Lower lobe of right lung (tissue), 2 donors: ENCODE data around the gene SRSF12. TPM values are rescaled to one million over a fixed set of nuclear protein-coding genes. Genes with fewer than 3 reads are reported as not detected.

Source experiments
- ATAC-seq, 2 donors: fragments of 200-7000 bp; cut with Tn5 transposase; one replicate each; pipeline ENCODE4 v1.9.1; 2020 to 2022; ENCODE audit warnings: mild to moderate bottlenecking in 2 of 2, moderate library complexity in 2 of 2
- DNase-seq: peaks from one replicate; pipeline ENCODE4 v3.0.0-alpha.2; 2020
- H3K27ac ChIP-seq: fragments of 200-600 bp; one replicate; pipeline ENCODE4 v1.8.0; 2022
- H3K27me3 ChIP-seq: fragments of 200-600 bp; one replicate; pipeline ENCODE4 v1.8.0; 2022; ENCODE audit warnings: low read depth
- H3K36me3 ChIP-seq: fragments of 200-600 bp; one replicate; pipeline ENCODE4 v1.8.0; 2022; ENCODE audit warnings: mild to moderate bottlenecking
- H3K4me1 ChIP-seq: fragments of 200-600 bp; one replicate; pipeline ENCODE4 v1.8.0; 2022
- H3K4me3 ChIP-seq: fragments of 200-600 bp; one replicate; pipeline ENCODE4 v1.8.0; 2022; ENCODE audit warnings: mild to moderate bottlenecking
- H3K9me3 ChIP-seq: fragments of 200-600 bp; one replicate; pipeline ENCODE4 v1.8.0; 2022
- CTCF ChIP-seq: fragments of 200-600 bp; IDR thresholded peaks from one replicate; pipeline ENCODE4 v1.8.0; 2022; ENCODE audit warnings: antibody characterized with exemption, mild to moderate bottlenecking
- intact Hi-C: fragments of 100-400 bp; cut with DNase I; formaldehyde crosslinking; loops from one replicate; pipeline ENCODE4 v1.11.0; 2022
- total RNA-seq: library from RNA; stranded (reverse); fragmentation: NEBNext Ultra II Directional; extraction: Animal tissue kit (Norgen Biotek cat#: 25700); gene quantifications from one replicate; pipeline ENCODE4 v1.2.1, GENCODE V29; 2021
- donor health status: DM: no; HTN: yes; CAD: no; lungs with severe emphysema.

Gene SRSF12
- total RNA-seq, 1 donor from 2014 or later: not detected

DNA sequence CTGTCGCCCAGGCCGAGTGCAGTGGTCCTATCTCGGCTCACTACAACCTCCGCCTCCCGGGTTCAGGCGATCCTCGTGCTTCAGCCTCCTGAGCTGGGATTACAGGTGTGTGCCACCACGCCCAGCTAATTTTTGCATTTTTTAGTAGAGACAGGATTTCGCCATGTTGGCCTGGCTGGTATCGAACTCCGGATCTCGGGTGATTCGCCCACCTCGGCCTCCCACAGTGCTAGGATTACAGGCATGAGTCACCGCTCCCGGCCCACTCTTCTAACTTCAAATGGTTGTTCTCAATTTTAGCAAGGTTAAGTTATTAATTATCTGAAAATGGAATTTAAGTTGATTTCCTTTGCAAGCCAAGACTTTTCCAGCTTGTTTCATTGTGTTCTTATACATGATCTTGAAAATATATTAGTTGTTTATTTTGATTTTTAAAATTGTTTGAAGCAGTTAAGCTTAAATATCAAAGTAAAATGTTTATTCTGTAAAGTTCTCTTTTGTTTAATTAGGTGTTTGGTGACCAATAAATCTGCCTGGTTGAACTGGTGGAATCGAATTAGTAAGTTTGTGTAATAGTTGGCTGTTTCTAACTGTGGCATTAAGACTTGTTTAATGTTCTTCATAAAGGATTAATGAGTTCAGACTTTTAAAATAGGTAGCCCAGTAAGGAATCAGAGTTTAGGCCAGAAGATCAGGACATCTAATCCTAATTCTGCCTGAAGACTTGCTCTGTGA is 30.3 kb upstream of the SRSF12 start:
- Histone ChIP-seq H3K9me3 (no peaks in the 10 kb centered on the region), H3K27ac (no peak overlapping the region), H3K4me1 (peaks cover 11% of the 10 kb centered on the region), H3K4me3 (no peak overlapping the region), H3K36me3 (peaks cover 4% of the 10 kb centered on the region), H3K27me3 (no peaks in the 10 kb centered on the region)
- ATAC-seq (no peak), DNase-seq (no peak)
- intact Hi-C loops: no loop called here
- TF ChIP-seq CTCF: no peak

DNA sequence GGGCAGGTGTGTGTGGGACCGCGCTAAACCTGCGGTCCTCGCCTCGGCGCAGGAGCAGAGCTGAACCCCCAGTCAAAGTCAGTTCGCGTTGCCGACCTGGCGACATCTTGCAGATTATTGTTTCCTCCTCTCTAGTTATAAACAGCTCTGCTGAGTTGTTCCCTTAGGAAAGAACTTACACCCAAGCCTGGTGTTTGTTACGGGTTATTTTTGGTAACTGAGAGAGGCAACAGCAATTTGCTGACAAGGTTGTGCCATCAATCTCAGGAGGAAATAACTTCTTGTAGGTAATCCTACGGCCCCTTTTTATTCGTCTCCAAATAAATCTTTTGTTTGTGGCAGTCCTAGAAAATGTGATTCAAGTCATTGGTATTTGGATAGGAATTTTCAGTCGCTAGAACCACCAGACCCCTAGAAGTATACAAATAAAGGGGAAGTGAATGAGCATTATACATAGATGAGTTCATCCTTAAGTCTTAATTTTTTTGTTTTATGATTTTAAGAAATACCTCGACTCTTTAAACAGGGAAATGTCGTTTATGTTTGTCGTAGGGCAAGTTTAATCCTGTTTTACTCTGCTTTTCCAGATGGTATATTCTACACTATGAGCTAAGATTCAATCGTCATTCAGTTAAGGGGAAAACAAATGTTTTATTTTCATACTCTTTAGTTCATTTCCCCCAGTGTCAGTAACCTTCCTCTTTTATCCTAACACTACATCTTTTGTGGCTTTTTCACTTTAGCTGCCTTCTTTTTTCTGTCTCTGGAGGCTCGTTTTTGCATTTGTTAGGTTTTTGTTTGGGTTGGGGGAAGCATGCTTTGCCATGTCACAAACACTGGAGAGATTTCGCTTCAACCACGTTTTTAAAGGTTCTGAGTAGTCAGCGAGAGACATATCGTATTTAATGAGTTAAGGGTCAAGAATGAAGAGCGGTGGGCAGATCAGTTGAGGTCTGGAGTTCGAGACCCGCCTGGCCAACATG is 29.1 kb upstream of the SRSF12 start:
- Histone ChIP-seq H3K4me1 (peaks cover 11% of the 10 kb centered on the region), H3K36me3 (peaks cover 4% of the 10 kb centered on the region), H3K4me3 (peak overlapping the region; percentile 90), H3K27me3 (no peaks in the 10 kb centered on the region), H3K27ac (peak overlapping the region; percentile 82), H3K9me3 (no peaks in the 10 kb centered on the region)
- ATAC-seq: peak; percentile 11 to 78
- no peak for TF ChIP-seq CTCF
- intact Hi-C loops: no loop called here
- no peak for DNase-seq

DNA sequence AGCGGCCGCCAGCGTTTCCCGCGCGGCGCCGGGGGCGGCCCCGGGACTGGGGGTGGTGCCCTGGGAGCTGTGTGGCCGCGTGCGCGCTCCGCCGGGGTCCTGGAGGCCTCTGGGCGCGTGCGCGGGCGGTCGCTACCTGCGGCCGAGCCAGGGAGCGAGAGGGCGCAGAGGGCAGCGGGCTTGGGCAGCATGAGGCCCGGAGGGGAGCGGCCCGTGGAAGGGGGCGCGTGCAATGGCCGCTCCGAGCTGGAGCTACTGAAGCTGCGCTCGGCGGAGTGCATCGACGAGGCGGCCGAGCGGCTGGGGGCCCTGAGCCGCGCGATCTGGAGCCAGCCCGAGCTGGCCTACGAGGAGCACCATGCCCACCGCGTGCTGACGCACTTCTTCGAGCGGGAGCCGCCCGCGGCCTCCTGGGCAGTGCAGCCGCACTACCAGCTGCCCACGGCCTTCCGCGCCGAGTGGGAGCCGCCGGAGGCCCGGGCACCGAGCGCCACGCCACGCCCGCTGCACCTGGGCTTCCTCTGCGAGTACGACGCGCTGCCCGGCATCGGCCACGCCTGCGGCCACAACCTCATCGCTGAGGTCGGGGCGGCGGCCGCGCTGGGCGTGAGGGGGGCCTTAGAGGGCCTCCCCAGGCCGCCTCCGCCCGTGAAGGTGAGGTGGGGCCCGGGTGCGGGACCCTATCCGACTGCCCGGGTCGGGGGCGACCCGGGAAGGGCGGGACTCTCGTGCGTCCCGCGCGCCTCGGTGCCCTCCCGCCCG is 28.3 kb upstream of the SRSF12 start, which contains the start of gene PM20D2:
TSS of gene PM20D2 (plus strand) at position 100 of the 762 bp plus-strand sequence. CDS start at position 190, 90 bp downstream.
- peak within 1 kb of the TSS; percentile 90 for H3K4me3 ChIP-seq
- peaks cover 11% of the 10 kb centered on the region for H3K4me1 ChIP-seq
- peaks cover under 1% of the 10 kb centered on the region for H3K36me3 ChIP-seq
- TF ChIP-seq CTCF: no peak
- H3K27me3 ChIP-seq: no peaks in the 10 kb centered on the region
- intact Hi-C loops: no loop called here
- peak within 1 kb of the TSS; percentile 82 for H3K27ac ChIP-seq
- DNase-seq: peak; percentile 75
- ATAC-seq: peak; percentile 95 to 97
- H3K9me3 ChIP-seq: no peaks in the 10 kb centered on the region

GRCh38 chr6:89145091-89145955 is 27.5 kb upstream of the SRSF12 start:
- TF ChIP-seq CTCF: no peak
- Histone ChIP-seq H3K27ac (peak overlapping the region; percentile 82), H3K9me3 (no peaks in the 10 kb centered on the region), H3K4me3 (peak overlapping the region; percentile 90), H3K36me3 (no peaks in the 10 kb centered on the region), H3K4me1 (peaks cover 11% of the 10 kb centered on the region), H3K27me3 (no peaks in the 10 kb centered on the region)
- ATAC-seq (peak; percentile 50 to 54), DNase-seq (no peak)
- intact Hi-C loops: no loop called here
